Pancreas (tissue), 10 donors: ENCODE measurements around the gene A1CF. TPM values are rescaled to one million over a fixed set of nuclear protein-coding genes. Genes with fewer than 3 reads are reported as not detected.

Experiments used
- ATAC-seq, 4 donors: fragments of 200-7000 bp; cut with Tn5 transposase; one replicate each; pipeline versions ENCODE4 v1.8.0 to v1.9.1; 2020; ENCODE audit warnings: mild to moderate bottlenecking in 4 of 4, moderate library complexity in 4 of 4
- DNase-seq, 6 donors: peaks; one replicate each; pipeline ENCODE4 v3.0.0-alpha.2; 2020
- FAIRE-seq: peaks from 2 replicates; lab custom pipeline; 2012; peaks lifted over from hg19 to GRCh38; lab: Jason Lieb, UNC
- H3K27ac ChIP-seq, 4 donors: fragments of 200-600 bp; sonication (generic); 1 replicate in 3 of 4; 2 replicates in 1 of 4; pipeline versions ENCODE4 v1.5.0 to v1.8.0; 2020
- H3K27me3 ChIP-seq, 4 donors: fragments of 200-600 bp; one replicate each; pipeline ENCODE4 v1.8.0; 2021
- H3K36me3 ChIP-seq, 3 donors: fragments of 200-600 bp; sonication (generic) in 1 of 3; one replicate each; pipeline versions ENCODE4 v1.5.0 to v1.8.0; 2020 to 2021
- H3K4me1 ChIP-seq, 3 donors: fragments of 200-600 bp; one replicate each; pipeline ENCODE4 v1.8.0; 2021
- H3K4me3 ChIP-seq, 4 donors: fragments of 200-600 bp; sonication (generic) in 2 of 4; one replicate each; pipeline versions ENCODE4 v1.5.0 to v1.8.0; 2020 to 2021
- H3K9me3 ChIP-seq, 4 donors: fragments of 200-600 bp; one replicate each; pipeline ENCODE4 v1.8.0; 2021
- CTCF ChIP-seq, 4 donors: fragments of 200-600 bp; sonication (generic) in 3 of 4; IDR thresholded peaks; one replicate each; pipeline versions ENCODE4 v1.5.0 to v1.8.0; 2021; ENCODE audit warnings: antibody characterized with exemption in 4 of 4
- WGBS, 2 donors: extraction: QIAGEN DNeasy Blood & Tissue Kit; methylation state at CpG; one replicate each; pipeline ENCODE4 v1.1.7; 2013; 5-methylcytosine and 5-hydroxymethylcytosine counted together
- intact Hi-C, 3 donors: fragments of 100-400 bp; cut with DNase I; formaldehyde crosslinking; loops; one replicate each; pipeline versions ENCODE4 v1.11.1 to v1.14.2; 2022
- polyA plus RNA-seq, 2 donors: library from polyadenylated mRNA; stranded (reverse); fragments of 200-250 nt; gene quantifications; one replicate each; pipeline ENCODE4 v1.2.3, GENCODE V29; 2013
- total RNA-seq, 6 donors: library from RNA; stranded (reverse); fragmentation: NEBNext Ultra II Directional in 4 of 6; extraction: Animal tissue kit (Norgen Biotek cat#: 25700) in 4 of 6; gene quantifications; one replicate each; pipeline versions ENCODE4 v1.2.1 to v1.2.4, GENCODE V29; 2021 to 2023
- donor health status: healthy with polysubstance abuse.
- donor health status: DM: no; HTN: no; CAD: no; lungs with moderate emphysema.
- donor health status: DM: no; HTN: no; CAD: no.
- donor health status: control.
- donor health status: control.
- donor health status: Bipolar disorder and iron deficiency.
- donor health status: DM: yes; HTN: yes; CAD: no.
- donor health status: DM: no; HTN: no; CAD: no.
- donor health status: DM: no; HTN: no; CAD: no.
- donor health status: DM: yes; HTN: yes; CAD: no.

Gene A1CF
- total and polyA plus RNA-seq, 8 donors = 4.0 to 20.3 (median 13.1) TPM

- DNase-seq (no peak), FAIRE-seq (no peak), ATAC-seq (peak in 3 of 4 donors; percentile 14 to 44 (median 19))
- no peak for TF ChIP-seq CTCF (IDR thresholded peaks at IDR 0.05)
- no peaks in the 10 kb centered on the region for H3K27me3 ChIP-seq
- WGBS, 2 donors = 37 to 41% methylated on average over 5 of the region's 5 CpGs
- peak overlapping the region in 1 of 4 donors; percentile 18 for H3K27ac ChIP-seq
- H3K36me3 ChIP-seq = no peaks in the 10 kb centered on the region
- intact Hi-C loops = no loop called here
- no peaks in the 10 kb centered on the region for H3K9me3 ChIP-seq
- H3K4me1 ChIP-seq = peaks cover 22 to 46% (median 32%) of the 10 kb centered on the region in 3 donors
- no peak overlapping the region for H3K4me3 ChIP-seq
Observed at GRCh38 chr10:50857579-50857978, 27.8 kb downstream of the A1CF start.

DNA sequence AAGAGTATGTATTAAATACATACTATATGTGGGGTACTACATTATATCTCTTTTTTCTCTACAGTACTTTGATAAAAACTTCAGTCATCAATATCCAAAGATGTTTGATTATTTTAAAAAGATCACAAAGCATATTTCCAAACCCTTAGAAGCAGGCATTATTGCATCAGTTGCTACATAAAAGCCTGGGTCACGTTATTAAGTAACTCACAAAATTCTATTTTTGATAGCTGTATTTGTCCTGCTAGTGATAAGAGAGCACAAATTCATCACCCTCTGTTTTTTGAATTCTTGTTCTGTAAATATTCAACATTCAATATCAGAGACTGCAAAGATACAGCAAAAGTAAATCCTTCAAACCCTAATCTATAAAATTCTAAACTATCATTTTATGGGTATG is 30.0 kb downstream of the A1CF start:
- ATAC-seq (peak; percentile 63 to 76 (median 68)), FAIRE-seq (no peak), DNase-seq (no peak)
- intact Hi-C loops = no loop called here
- Histone ChIP-seq H3K4me1 (peaks cover 27 to 64% (median 47%) of the 10 kb centered on the region in 3 donors), H3K27me3 (no peaks in the 10 kb centered on the region), H3K4me3 (no peak overlapping the region), H3K36me3 (no peaks in the 10 kb centered on the region), H3K9me3 (no peaks in the 10 kb centered on the region), H3K27ac (peak overlapping the region in 2 of 4 donors; percentile 13 to 52)
- WGBS, 2 donors = 14 to 16% methylated on average over 1 of the region's 1 CpG
- no peak for TF ChIP-seq CTCF (IDR thresholded peaks at IDR 0.05)

DNA sequence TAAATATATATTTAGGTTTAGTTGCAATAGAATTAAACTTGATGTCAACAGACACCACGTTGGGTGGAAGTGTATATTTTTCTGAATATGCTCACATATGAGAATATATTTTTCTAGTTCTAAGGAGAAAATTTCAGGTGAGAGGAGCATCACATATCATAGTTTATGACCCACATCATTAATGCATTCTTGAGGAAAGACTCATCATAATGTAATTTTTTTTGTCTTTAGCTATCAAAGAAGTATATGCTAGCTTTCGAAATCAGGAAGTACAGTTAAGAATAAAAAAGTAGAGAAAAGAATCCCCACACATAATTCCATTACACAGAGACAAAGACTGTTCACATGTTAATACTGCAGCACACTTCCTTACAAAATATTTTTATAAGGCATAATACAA is 30.4 kb downstream of the A1CF start:
- ATAC-seq (no peak), FAIRE-seq (no peak), DNase-seq (no peak)
- no peaks in the 10 kb centered on the region for H3K27me3 ChIP-seq
- intact Hi-C loops = no loop called here
- no peak overlapping the region for H3K4me3 ChIP-seq
- no peaks in the 10 kb centered on the region for H3K9me3 ChIP-seq
- peaks cover 27 to 64% (median 47%) of the 10 kb centered on the region in 3 donors for H3K4me1 ChIP-seq
- TF ChIP-seq CTCF (IDR thresholded peaks at IDR 0.05) = no peak
- no peaks in the 10 kb centered on the region for H3K36me3 ChIP-seq
- WGBS, 2 donors = 71 to 75% methylated on average over 2 of the region's 2 CpGs
- peak overlapping the region in 2 of 4 donors; percentile 13 to 52 for H3K27ac ChIP-seq

GRCh38 chr10:50853557-50853956 is 31.9 kb downstream of the A1CF start:
- no peaks in the 10 kb centered on the region for H3K36me3 ChIP-seq
- H3K4me1 ChIP-seq = peaks cover 27 to 64% (median 47%) of the 10 kb centered on the region in 3 donors
- no peak overlapping the region for H3K4me3 ChIP-seq
- H3K27ac ChIP-seq = no peak overlapping the region
- no peak for ATAC-seq
- DNase-seq = no peak
- H3K27me3 ChIP-seq = no peaks in the 10 kb centered on the region
- TF ChIP-seq CTCF (IDR thresholded peaks at IDR 0.05) = no peak
- intact Hi-C loops = no loop called here
- 91 to 97% methylated on average over 3 of the region's 3 CpGs for whole genome bisulfite sequencing, 2 donors
- H3K9me3 ChIP-seq = no peaks in the 10 kb centered on the region
- FAIRE-seq = no peak

DNA sequence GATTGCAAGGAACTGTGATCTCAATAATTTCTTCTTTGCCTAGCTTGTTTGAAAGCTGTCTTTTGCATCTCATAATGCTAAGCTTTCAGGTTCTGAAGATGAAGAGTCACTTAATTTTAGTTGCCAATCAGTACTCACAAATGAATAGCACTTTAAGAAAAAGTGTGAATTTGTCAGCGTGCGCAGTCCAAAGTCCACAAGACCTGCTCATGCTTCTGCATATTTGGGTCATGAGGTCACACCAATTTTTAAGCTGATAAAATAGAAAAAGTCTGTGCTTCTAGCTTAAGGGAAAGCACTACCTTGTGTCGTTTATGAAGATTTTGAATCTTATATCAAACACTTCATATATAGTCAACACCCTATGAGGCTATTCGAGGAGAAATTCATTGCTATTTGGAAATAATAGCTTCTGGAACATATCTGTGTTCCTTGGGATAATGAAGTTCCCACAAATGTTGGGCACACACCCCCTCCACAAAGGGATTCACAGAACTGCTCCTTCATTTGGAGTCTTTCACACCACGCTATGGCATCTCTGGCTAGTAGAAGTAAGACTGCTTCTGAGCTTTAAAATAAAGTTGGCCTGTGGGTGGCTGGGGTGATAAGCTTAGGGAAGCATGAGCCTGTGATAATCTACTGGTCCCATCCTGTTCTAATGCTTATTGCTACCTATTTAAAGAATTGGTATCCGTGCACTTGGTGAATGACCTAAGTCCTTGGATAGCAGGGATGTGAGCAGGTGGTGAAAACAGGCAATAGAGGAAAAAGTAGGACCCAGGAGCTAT is 33.3 kb downstream of the A1CF start:
- peaks cover 27 to 53% (median 47%) of the 10 kb centered on the region in 3 donors for H3K4me1 ChIP-seq
- no peak for FAIRE-seq
- WGBS, 2 donors = 39 to 42% methylated on average over 6 of the region's 6 CpGs
- H3K36me3 ChIP-seq = no peaks in the 10 kb centered on the region
- H3K27ac ChIP-seq = peak overlapping the region in 3 of 4 donors; percentile 19 to 37 (median 23)
- no peaks in the 10 kb centered on the region for H3K27me3 ChIP-seq
- intact Hi-C loops = no loop called here
- no peaks in the 10 kb centered on the region for H3K9me3 ChIP-seq
- DNase-seq = peak in 3 of 6 donors; percentile 30 to 36 (median 31)
- peak; percentile 77 to 84 (median 84) for ATAC-seq
- H3K4me3 ChIP-seq = no peak overlapping the region
- no peak for TF ChIP-seq CTCF (IDR thresholded peaks at IDR 0.05)
